ENCODE measurements around the gene NOL9. TPM values are rescaled to one million over a fixed set of nuclear protein-coding genes. Genes with fewer than 3 reads are reported as not detected.

The NOL9 gene
- total RNA-seq, 2 donors from 2014 or later = 15.3 to 38.9 TPM

DNA sequence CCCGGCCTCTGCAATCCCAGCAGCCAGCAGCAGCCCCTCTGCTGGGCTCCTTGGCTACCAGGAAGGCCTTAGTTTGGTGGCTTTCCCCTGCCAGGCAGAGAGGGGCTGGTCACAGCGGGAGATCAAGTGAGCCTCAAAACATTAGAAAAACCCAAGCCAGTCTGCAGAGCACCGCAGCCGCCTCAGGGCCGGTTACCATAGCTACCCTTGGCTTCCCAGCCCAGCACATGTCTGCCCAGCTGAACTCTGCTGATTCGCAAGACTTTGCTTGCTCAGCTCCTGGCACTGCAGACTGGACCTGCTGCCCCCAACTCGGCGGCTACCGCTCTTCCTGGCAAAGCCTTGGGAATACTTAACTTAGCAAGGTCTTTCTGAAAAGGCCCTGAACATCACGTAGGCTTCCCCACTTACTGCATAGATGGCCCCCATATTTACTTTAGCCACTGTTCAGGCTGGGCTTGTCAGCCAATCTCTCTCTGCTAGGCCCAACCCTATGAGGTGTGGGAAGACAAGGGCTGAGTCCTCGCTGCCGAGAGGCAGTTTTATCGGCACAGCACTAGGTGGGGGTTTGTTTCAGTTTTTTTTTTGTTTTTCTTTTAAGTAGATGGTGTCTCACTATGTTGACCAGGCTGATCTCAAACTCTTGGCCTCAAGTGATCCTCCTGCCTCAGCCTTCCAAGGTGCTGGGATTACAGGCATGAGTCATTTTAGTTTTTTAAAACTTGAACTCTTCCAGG, 34.2 kb downstream of the NOL9 start:
- TF ChIP-seq, protein P1, sequence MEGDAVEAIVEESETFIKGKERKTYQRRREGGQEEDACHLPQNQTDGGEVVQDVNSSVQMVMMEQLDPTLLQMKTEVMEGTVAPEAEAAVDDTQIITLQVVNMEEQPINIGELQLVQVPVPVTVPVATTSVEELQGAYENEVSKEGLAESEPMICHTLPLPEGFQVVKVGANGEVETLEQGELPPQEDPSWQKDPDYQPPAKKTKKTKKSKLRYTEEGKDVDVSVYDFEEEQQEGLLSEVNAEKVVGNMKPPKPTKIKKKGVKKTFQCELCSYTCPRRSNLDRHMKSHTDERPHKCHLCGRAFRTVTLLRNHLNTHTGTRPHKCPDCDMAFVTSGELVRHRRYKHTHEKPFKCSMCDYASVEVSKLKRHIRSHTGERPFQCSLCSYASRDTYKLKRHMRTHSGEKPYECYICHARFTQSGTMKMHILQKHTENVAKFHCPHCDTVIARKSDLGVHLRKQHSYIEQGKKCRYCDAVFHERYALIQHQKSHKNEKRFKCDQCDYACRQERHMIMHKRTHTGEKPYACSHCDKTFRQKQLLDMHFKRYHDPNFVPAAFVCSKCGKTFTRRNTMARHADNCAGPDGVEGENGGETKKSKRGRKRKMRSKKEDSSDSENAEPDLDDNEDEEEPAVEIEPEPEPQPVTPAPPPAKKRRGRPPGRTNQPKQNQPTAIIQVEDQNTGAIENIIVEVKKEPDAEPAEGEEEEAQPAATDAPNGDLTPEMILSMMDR (IDR thresholded peaks at IDR 0.05) = no peak
- H3K27ac ChIP-seq = peak overlapping the region; percentile 14 to 31
- H3K9me3 ChIP-seq = no peaks in the 10 kb centered on the region
- no peaks in the 10 kb centered on the region for H3K27me3 ChIP-seq (replicated peaks; ENCODE audit: insufficient read depth)
- DNase-seq (ENCODE audit: low spot score) = no peak
- peaks cover 8 to 19% of the 10 kb centered on the region in 2 donors for H3K4me1 ChIP-seq (ENCODE audit: control insufficient read depth in 1 of 2, low read depth in 2 of 2)
- H3K4me3 ChIP-seq = no peak overlapping the region
- no peak for ATAC-seq (ENCODE audit: insufficient number of reproducible peaks, low FRiP score, low read depth)
- no peaks in the 10 kb centered on the region for H3K36me3 ChIP-seq

- TF ChIP-seq, protein P1 (IDR thresholded peaks at IDR 0.05) = no peak
- no peaks in the 10 kb centered on the region for H3K27me3 ChIP-seq (replicated peaks; ENCODE audit: insufficient read depth)
- H3K27ac ChIP-seq = peak overlapping the region; percentile 14 to 31
- H3K4me1 ChIP-seq (ENCODE audit: control insufficient read depth in 1 of 2, low read depth in 2 of 2) = peaks cover 8 to 19% of the 10 kb centered on the region in 2 donors
- H3K9me3 ChIP-seq = no peaks in the 10 kb centered on the region
- no peaks in the 10 kb centered on the region for H3K36me3 ChIP-seq
- no peak overlapping the region for H3K4me3 ChIP-seq
- no peak for ATAC-seq (ENCODE audit: insufficient number of reproducible peaks, low FRiP score, low read depth)
- DNase-seq (ENCODE audit: low spot score) = no peak
These were observed 34.8 kb downstream of the NOL9 start for GRCh38 chr1:6519491-6519934.

DNA sequence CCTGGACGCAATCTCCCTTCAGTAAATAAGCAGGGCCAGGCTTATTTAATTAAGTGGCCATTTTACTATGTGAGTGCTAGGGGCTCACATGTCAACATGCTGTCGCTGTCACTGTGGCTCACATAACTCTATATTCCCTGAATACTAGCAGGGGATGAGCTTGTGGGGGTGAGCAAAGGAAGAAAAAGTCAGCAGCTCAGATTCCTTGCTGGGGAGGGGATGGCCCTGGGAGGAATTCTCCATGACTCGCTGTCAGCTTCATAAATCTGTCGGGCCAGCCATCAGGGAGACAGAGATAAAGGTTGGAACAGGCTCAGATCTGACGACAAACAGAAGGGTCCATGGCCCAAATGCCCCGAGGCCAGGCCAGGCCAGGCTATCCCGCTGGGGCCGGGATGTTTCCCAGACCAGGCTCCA, 36.9 kb downstream of the NOL9 start:
- TF ChIP-seq, protein P1 (IDR thresholded peaks at IDR 0.05) = no peak
- Histone ChIP-seq H3K4me3 (no peak overlapping the region), H3K9me3 (no peaks in the 10 kb centered on the region), H3K27ac (no peak overlapping the region), H3K4me1 (ENCODE audit: control insufficient read depth in 1 of 2, low read depth in 2 of 2) (peaks cover 10 to 26% of the 10 kb centered on the region in 2 donors), H3K27me3 (replicated peaks; ENCODE audit: insufficient read depth) (no peaks in the 10 kb centered on the region), H3K36me3 (no peaks in the 10 kb centered on the region)
- no peak for DNase-seq (ENCODE audit: low spot score)
- no peak for ATAC-seq (ENCODE audit: insufficient number of reproducible peaks, low FRiP score, low read depth)

DNA sequence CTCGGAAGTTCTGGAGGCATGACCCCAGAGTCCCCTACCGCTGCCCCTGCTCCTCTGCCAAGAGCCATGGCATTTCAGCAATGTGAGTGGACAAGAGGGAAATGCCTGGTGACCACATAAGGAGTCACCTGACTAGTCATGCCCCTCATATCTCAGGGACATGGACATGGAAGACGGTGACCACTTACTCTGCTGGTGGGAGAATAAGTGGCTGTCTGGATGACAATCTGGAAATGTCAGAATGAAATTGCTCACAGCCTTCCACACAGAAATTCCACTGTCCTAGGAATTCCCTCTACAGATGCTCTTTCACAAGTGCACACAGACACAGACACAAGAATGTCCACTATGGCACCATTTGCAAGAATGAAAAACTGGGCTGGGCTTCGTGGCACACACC, 38.5 kb downstream of the NOL9 start:
- Histone ChIP-seq H3K27ac (no peak overlapping the region), H3K27me3 (replicated peaks; ENCODE audit: insufficient read depth) (no peaks in the 10 kb centered on the region)
- ATAC-seq (ENCODE audit: insufficient number of reproducible peaks, low FRiP score, low read depth) = no peak

GRCh38 chr1:6513320-6513801, 41.0 kb downstream of the NOL9 start:
- no peaks in the 10 kb centered on the region for H3K9me3 ChIP-seq
- no peak for DNase-seq (ENCODE audit: low spot score)
- H3K4me1 ChIP-seq (ENCODE audit: control insufficient read depth in 1 of 2, low read depth in 2 of 2) = peaks cover 3 to 7% of the 10 kb centered on the region in 2 donors
- ATAC-seq (ENCODE audit: insufficient number of reproducible peaks, low FRiP score, low read depth) = no peak
- H3K36me3 ChIP-seq = no peaks in the 10 kb centered on the region
- H3K27me3 ChIP-seq (replicated peaks; ENCODE audit: insufficient read depth) = no peaks in the 10 kb centered on the region
- H3K4me3 ChIP-seq = no peak overlapping the region
- TF ChIP-seq, protein P1 (IDR thresholded peaks at IDR 0.05) = no peak
- H3K27ac ChIP-seq = peak overlapping the region in 1 of 2 donors; percentile 37

More for the DNA sequence above, 38.5 kb downstream of the NOL9 start:
- peaks cover 10 to 25% of the 10 kb centered on the region in 2 donors for H3K4me1 ChIP-seq (ENCODE audit: control insufficient read depth in 1 of 2, low read depth in 2 of 2)
- TF ChIP-seq, protein P1 (IDR thresholded peaks at IDR 0.05) = no peak
- H3K9me3 ChIP-seq = no peaks in the 10 kb centered on the region
- H3K36me3 ChIP-seq = no peaks in the 10 kb centered on the region
- no peak for DNase-seq (ENCODE audit: low spot score)
- H3K4me3 ChIP-seq = no peak overlapping the region

Data from thoracic aorta (tissue), 2 donors.